H1 (cell line): ENCODE data around the gene HPD. TPM values are rescaled to one million over a fixed set of nuclear protein-coding genes. Genes with fewer than 3 reads are reported as not detected.

Experiments used
- CTCF ChIA-PET: fragments of 300-600 bp; sonication (Branson Sonifier 250); formaldehyde crosslinking; loops from one replicate; lab custom pipeline; 2021; ENCODE audit not compliant: partially characterized antibody; lab: Charles Lee
- POLR2A ChIA-PET: fragments of 300-600 bp; sonication (Branson Sonifier 250); formaldehyde crosslinking; loops from one replicate; lab custom pipeline; 2021; ENCODE audit warnings: inconsistent platforms; ENCODE audit not compliant: partially characterized antibody; lab: Charles Lee
- DNase-seq, 2 experiments: peaks; one replicate each; pipeline versions ENCODE4 v3.0.0 to v3.0.0-alpha.2; 2010 to 2022; ENCODE audit warnings: low spot score in 2 of 2, low read depth in 1 of 2, mixed read lengths in 1 of 2
- FAIRE-seq: peaks from 2 replicates; lab custom pipeline; 2011; peaks lifted over from hg19 to GRCh38; lab: Jason Lieb, UNC
- H2AFZ ChIP-seq: 2 replicates; pipeline ENCODE4 v1.8.1; 2012; ENCODE audit warnings: low read length, inconsistent platforms
- H2AK5ac ChIP-seq: 2 replicates; pipeline ENCODE4 v1.6.1; 2013; ENCODE audit warnings: low read depth, low read length
- H2BK120ac ChIP-seq: replicated peaks from 2 replicates; pipeline ENCODE3; 2013; ENCODE audit warnings: low read depth, low read length, inconsistent platforms
- H2BK12ac ChIP-seq: 2 replicates; pipeline ENCODE4 v1.6.1; 2013; ENCODE audit warnings: low read depth, low read length
- H2BK15ac ChIP-seq: 2 replicates; pipeline ENCODE4 v1.6.1; 2013; ENCODE audit warnings: low read length
- H2BK20ac ChIP-seq: 2 replicates; pipeline ENCODE4 v1.6.1; 2013; ENCODE audit warnings: low read length
- H2BK5ac ChIP-seq: 2 replicates; pipeline ENCODE4 v1.6.1; 2013; ENCODE audit warnings: low read depth, low read length
- H3K14ac ChIP-seq: 2 replicates; pipeline ENCODE4 v1.6.1; 2013; ENCODE audit warnings: inconsistent platforms; ENCODE audit not compliant: insufficient read length
- H3K18ac ChIP-seq: 2 replicates; pipeline ENCODE4 v1.6.1; 2013; ENCODE audit warnings: low read length; ENCODE audit errors: extremely low read depth
- H3K23ac ChIP-seq: 2 replicates; pipeline ENCODE4 v1.6.1; 2013; ENCODE audit warnings: inconsistent platforms; ENCODE audit not compliant: insufficient read length
- H3K23me2 ChIP-seq: 2 replicates; pipeline ENCODE4 v1.6.1; 2013; ENCODE audit warnings: low read depth, low read length
- H3K27ac ChIP-seq: 2 replicates; pipeline ENCODE4 v1.6.1; 2011; ENCODE audit warnings: low read depth, low read length, inconsistent platforms
- H3K27me3 ChIP-seq, 4 experiments: replicated peaks in 1 of 4; 1 replicate in 1 of 4; 2 replicates in 3 of 4; pipeline versions ENCODE4 v1.6.1 to v1.8.1; 2011 to 2013; ENCODE audit warnings: low read length in 3 of 4, mild to moderate bottlenecking in 3 of 4, inconsistent platforms in 2 of 4, mixed read lengths in 2 of 4, moderate library complexity in 1 of 4; ENCODE audit not compliant: control insufficient read depth in 3 of 4, insufficient read depth in 3 of 4; ENCODE audit errors: extremely low read depth in 1 of 4
- H3K36me3 ChIP-seq, 4 experiments: 2 replicates each; pipeline versions ENCODE4 v1.6.1 to v1.8.1; 2011 to 2013; ENCODE audit warnings: mild to moderate bottlenecking in 4 of 4, low read length in 3 of 4, moderate library complexity in 2 of 4, control low read depth in 1 of 4, inconsistent platforms in 1 of 4; ENCODE audit not compliant: insufficient read depth in 4 of 4, control insufficient read depth in 2 of 4
- H3K4ac ChIP-seq: replicated peaks from 2 replicates; pipeline ENCODE3; 2013; ENCODE audit warnings: low read length, low read depth, mixed read lengths, inconsistent platforms; ENCODE audit not compliant: insufficient read length
- H3K4me1 ChIP-seq, 4 experiments: replicated peaks in 1 of 4; 1 replicate in 1 of 4; 2 replicates in 3 of 4; pipeline versions ENCODE4 v1.6.1 to v1.8.1; 2011 to 2013; ENCODE audit warnings: low read length in 3 of 4, inconsistent platforms in 2 of 4, mixed read lengths in 1 of 4; ENCODE audit not compliant: insufficient read depth in 4 of 4, control insufficient read depth in 3 of 4
- H3K4me2 ChIP-seq, 2 experiments: 2 replicates each; pipeline versions ENCODE4 v1.6.1 to v1.8.1; 2011 to 2013; ENCODE audit warnings: low read depth in 2 of 2, low read length in 2 of 2, control low read depth in 1 of 2, inconsistent platforms in 1 of 2, mild to moderate bottlenecking in 1 of 2; ENCODE audit not compliant: insufficient read depth in 1 of 2
- H3K4me3 ChIP-seq, 4 experiments: fragments of 200-600, 300-600 bp in 1 of 4; sonication (generic), shearing (Covaris generic), sonication (Bioruptor Twin) in 1 of 4; 2 replicates each; pipeline versions ENCODE4 v1.5.1 to v1.8.1; 2011 to 2016; ENCODE audit warnings: low read length in 4 of 4, low read depth in 3 of 4, control low read depth in 2 of 4, inconsistent platforms in 2 of 4, mild to moderate bottlenecking in 2 of 4, mixed read lengths in 1 of 4, moderate library complexity in 1 of 4; ENCODE audit not compliant: insufficient read depth in 2 of 4; ENCODE audit errors: extremely low read depth in 1 of 4
- H3K56ac ChIP-seq: replicated peaks from 2 replicates; pipeline ENCODE3; 2013; ENCODE audit warnings: low read depth, mild to moderate bottlenecking, mixed read lengths, low read length, inconsistent platforms; ENCODE audit not compliant: insufficient read length
- H3K79me1 ChIP-seq: 2 replicates; pipeline ENCODE4 v1.6.1; 2013; ENCODE audit warnings: low read depth, low read length, control low read depth
- H3K79me2 ChIP-seq, 2 experiments: 2 replicates each; pipeline versions ENCODE4 v1.6.1 to v1.8.1; 2012 to 2013; ENCODE audit warnings: low read length in 2 of 2, mild to moderate bottlenecking in 2 of 2, inconsistent platforms in 1 of 2; ENCODE audit not compliant: insufficient read depth in 2 of 2, control insufficient read depth in 1 of 2
- H3K9ac ChIP-seq, 4 experiments: replicated peaks in 1 of 4; 1 replicate in 1 of 4; 2 replicates in 3 of 4; pipeline versions ENCODE4 v1.6.1 to v1.8.1; 2011 to 2013; ENCODE audit warnings: low read depth in 3 of 4, low read length in 3 of 4, control low read depth in 2 of 4, mild to moderate bottlenecking in 2 of 4, moderate library complexity in 2 of 4, inconsistent platforms in 1 of 4; ENCODE audit errors: extremely low read depth in 1 of 4
- H3K9me3 ChIP-seq, 2 experiments: 2 replicates each; pipeline versions ENCODE4 v1.6.1 to v1.8.1; 2012 to 2013; ENCODE audit warnings: mild to moderate bottlenecking in 2 of 2, moderate library complexity in 2 of 2, control low read depth in 1 of 2, inconsistent platforms in 1 of 2, low read depth in 1 of 2, low read length in 1 of 2, mixed read lengths in 1 of 2; ENCODE audit not compliant: insufficient read depth in 2 of 2
- H4K20me1 ChIP-seq, 2 experiments: replicated peaks in 1 of 2; 2 replicates each; pipeline versions ENCODE3 to v1.8.1; 2011 to 2013; ENCODE audit warnings: inconsistent platforms in 2 of 2, low read length in 2 of 2, mild to moderate bottlenecking in 1 of 2; ENCODE audit not compliant: insufficient read depth in 2 of 2, control insufficient read depth in 1 of 2
- H4K5ac ChIP-seq: 2 replicates; pipeline ENCODE4 v1.6.1; 2013; ENCODE audit warnings: low read length, low read depth, mixed read lengths, inconsistent platforms; ENCODE audit not compliant: insufficient read length
- H4K8ac ChIP-seq: 2 replicates; pipeline ENCODE4 v1.8.0; 2013; ENCODE audit warnings: mild to moderate bottlenecking, moderate library complexity, low read length, inconsistent platforms; ENCODE audit not compliant: insufficient read depth; ENCODE audit errors: extremely low read depth
- H4K91ac ChIP-seq: replicated peaks from 2 replicates; pipeline ENCODE3; 2013; ENCODE audit warnings: low read length, mixed read lengths, inconsistent platforms; ENCODE audit not compliant: insufficient read length
- CBX5 ChIP-seq: fragments of 300-800, 300-1000 bp; sonication (generic); IDR thresholded peaks from 2 replicates; pipeline ENCODE4 v1.7.1; 2016; ENCODE audit warnings: antibody characterized with exemption, low read length, low read depth
- CHD2 ChIP-seq: IDR thresholded peaks from 2 replicates; pipeline ENCODE4 v1.6.1; 2012; ENCODE audit warnings: low read length, improper control_type of control experiment
- HDAC6 ChIP-seq: IDR thresholded peaks from one replicate; pipeline ENCODE4 v1.7.1; 2012; ENCODE audit warnings: low read depth, mild to moderate bottlenecking, inconsistent platforms, low read length, moderate library complexity
- SIN3A ChIP-seq, 2 experiments: IDR thresholded peaks in 1 of 2; conservative IDR thresholded peaks in 1 of 2; 2 replicates each; pipeline ENCODE4 v1.6.1; 2011 to 2012; ENCODE audit warnings: low read length in 2 of 2, improper control_type of control experiment in 1 of 2, low read depth in 1 of 2, mild to moderate bottlenecking in 1 of 2
- SRF ChIP-seq: IDR thresholded peaks from 2 replicates; pipeline ENCODE4 v1.6.1; 2011; ENCODE audit warnings: mild to moderate bottlenecking, low read depth, low read length, moderate library complexity
- SUZ12 ChIP-seq: fragments of 200-600 bp; sonication (generic); IDR thresholded peaks from 2 replicates; pipeline ENCODE4 v1.6.1; 2012; ENCODE audit warnings: mild to moderate bottlenecking, inconsistent platforms, low read length, moderate library complexity, mixed read lengths
- TBP ChIP-seq: IDR thresholded peaks from 2 replicates; pipeline ENCODE4 v1.6.1; 2011; ENCODE audit warnings: low read depth, low read length, improper control_type of control experiment
- WGBS, 2 experiments: shearing (Covaris generic) in 1 of 2; methylation state at CpG; one replicate each; pipeline versions ENCODE4 v1.1.6 to v1.1.7; 2013 to 2015; ENCODE audit warnings: low lambda C conversion rate in 2 of 2, mixed read lengths in 2 of 2, inconsistent platforms in 1 of 2, low coverage in 1 of 2, missing lambda C conversion rate in 1 of 2; ENCODE audit not compliant: insufficient replicate concordance in 2 of 2, insufficient coverage in 1 of 2, insufficient read length in 1 of 2; ENCODE audit errors: extremely low coverage in 1 of 2, missing lambda C conversion rate in 1 of 2; 5-methylcytosine and 5-hydroxymethylcytosine counted together
- polyA plus RNA-seq, 7 experiments: library from polyadenylated mRNA; depleted of rRNA in 3 of 7; stranded (reverse) in 5 of 7; unstranded in 2 of 7; fragments of >200 nt in 5 of 7; fragments of 200-250 nt in 2 of 7; gene quantifications; 1 replicate in 5 of 7; 2 replicates in 1 of 7; 4 replicates in 1 of 7; pipeline versions ENCODE4 v1.2.1 to v1.2.3, GENCODE V29; 2011 to 2013; ENCODE audit warnings: missing spikeins in 2 of 7, mixed read lengths in 2 of 7
- total RNA-seq: library from RNA; stranded (reverse); fragmentation: NEBNext Ultra II Directional; extraction: Animal tissue kit (Norgen Biotek cat#: 25700); gene quantifications from 2 replicates; pipeline ENCODE4 v1.2.1, GENCODE V29; 2021
- TF ChIP-seq, protein P1 (sequence below): IDR thresholded peaks from 2 replicates; pipeline ENCODE4 v1.6.1; 2012; ENCODE audit warnings: inconsistent platforms

Gene HPD
- total and polyA plus RNA-seq, 2 of the 8 experiments (the other 6 are each of a cell fraction or from before 2014, with no cell fraction given) = 0.48 to 0.56 TPM

DNA sequence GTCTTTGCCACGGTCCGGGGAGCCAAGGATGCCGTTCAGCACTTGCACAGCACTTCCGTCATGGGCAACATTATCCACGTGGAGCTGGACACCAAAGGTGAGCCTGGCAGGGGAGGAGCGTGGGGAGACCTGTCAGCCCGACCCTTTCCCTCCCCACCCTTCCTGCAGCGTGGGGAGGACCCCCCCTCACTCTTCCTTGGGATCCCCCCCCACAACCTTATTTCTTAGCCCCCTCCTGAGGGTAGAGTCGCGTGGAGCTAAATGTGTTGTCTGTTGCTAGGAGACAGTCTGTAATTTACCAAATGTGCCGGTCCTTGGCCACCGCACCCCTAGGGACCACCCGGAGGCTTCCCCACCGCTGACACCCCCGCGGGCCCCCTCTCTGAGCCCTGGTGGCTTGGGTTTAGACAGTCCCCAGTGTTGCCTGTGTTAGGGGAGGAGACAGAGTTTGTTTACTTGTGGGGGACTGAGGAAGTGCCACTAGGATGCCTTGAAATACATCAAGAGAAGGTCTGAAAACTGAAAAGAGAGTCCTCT lies 52.6 kb downstream of the HPD start:
- Histone ChIP-seq H3K18ac (no peak overlapping the region), H2BK5ac (0 out of 2 replicates have a peak overlapping the region, but pooled peaks have one; percentile 49), H2BK12ac (0 out of 2 replicates have a peak overlapping the region, but pooled peaks have one; percentile 12), H2BK15ac (peak overlapping the region; percentile 46; the same call in 1 of the 2 replicates), H3K9me3 (no peaks in the 10 kb centered on the region), H3K79me1 (peaks cover 11% of the 10 kb centered on the region), H3K27me3 (no peaks in the 10 kb centered on the region), H2AK5ac (peak overlapping the region; percentile 17; the same call in 1 of the 2 replicates), H2AFZ (no peak overlapping the region), H3K27ac (no peak overlapping the region), H4K20me1 (peaks cover 2 to 6% of the 10 kb centered on the region in 2 experiments), H3K9ac (peak overlapping the region in 1 of 4 experiments; percentile 25; a peak in 1 of 7 replicates), H3K14ac (no peak overlapping the region), H3K4me1 (peaks cover 7 to 23% (median 18%) of the 10 kb centered on the region in 4 experiments), H3K4me3 (peak overlapping the region; percentile 15 to 87 (median 50); a peak in 6 of 8 replicates), H2BK20ac (no peak overlapping the region), H3K4ac (no peak overlapping the region), H3K56ac (no peak overlapping the region), H3K4me2 (peak overlapping the region; percentile 61 to 92), H3K23ac (no peak overlapping the region), H4K5ac (no peak overlapping the region), H4K91ac (no peak overlapping the region), H3K23me2 (peaks cover 23% of the 10 kb centered on the region), H2BK120ac (no peak overlapping the region), H3K79me2 (peaks cover 0 to 48% of the 10 kb centered on the region in 2 experiments; a peak in 2 of 4 replicates), H3K36me3 (peaks cover 0 to 29% (median 13%) of the 10 kb centered on the region in 4 experiments; a peak in 3 of 8 replicates), H4K8ac (no peak overlapping the region)
- no peak for FAIRE-seq
- 78% methylated on average over 13 of the region's 16 CpGs; no CpG with 5 or more reads in 1 of the 2 experiments for WGBS, 2 experiments
- TF ChIP-seq HDAC6 (no peak), SRF (no peak), CBX5 (no peak), SUZ12 (no peak), TBP (no peak), SIN3A (conservative IDR thresholded peaks at IDR 0.05 in 1 of 2, IDR thresholded peaks at IDR 0.05 in 1 of 2; ENCODE audit: low read depth in 1 of 2, low read length in 2 of 2) (no peak), CHD2 (no peak)
- TF ChIP-seq, protein P1, sequence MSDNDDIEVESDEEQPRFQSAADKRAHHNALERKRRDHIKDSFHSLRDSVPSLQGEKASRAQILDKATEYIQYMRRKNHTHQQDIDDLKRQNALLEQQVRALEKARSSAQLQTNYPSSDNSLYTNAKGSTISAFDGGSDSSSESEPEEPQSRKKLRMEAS = no peak
- POLR2A ChIA-PET = interaction anchor here (0.6 to 27.9 kb wide), 7 partner anchors 9 to 222 kb away, joined by 3 to 958 read pairs (median 10); partner anchors contain the start of genes RHOF and SETD1B
- CTCF ChIA-PET = interaction anchor here (0.6 to 12.0 kb wide), 13 partner anchors 9 to 240 kb away, joined by 3 to 363 read pairs (median 4); partner anchors contain the start of gene RHOF
- DNase-seq = no peak
